ENCODE data around the gene ADGRE2.

The ADGRE2 gene

GRCh38 chr19:14731200-14731599 is 47.2 kb downstream of the ADGRE2 start:
- DNase-seq: no peak

DNA sequence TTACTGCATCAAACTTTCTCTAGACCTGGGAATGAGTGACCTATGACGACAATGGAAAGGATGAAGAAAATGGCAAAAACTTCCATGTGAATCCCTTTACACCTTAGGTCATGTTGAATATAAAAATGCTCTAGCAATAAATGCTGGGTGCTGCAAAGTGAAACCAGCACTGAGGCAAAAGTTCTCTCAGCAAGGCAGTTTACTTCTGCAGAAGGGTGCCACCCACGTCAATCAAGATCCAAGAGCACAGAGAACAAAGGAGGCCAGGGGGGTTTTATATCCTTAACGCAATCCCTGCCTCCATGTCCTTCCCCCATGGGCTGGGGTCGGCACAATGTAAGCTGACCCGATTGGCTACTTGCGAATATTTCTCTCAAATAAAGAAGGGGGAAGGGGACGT is 49.8 kb downstream of the ADGRE2 start:
- no peak for DNase-seq

DNA sequence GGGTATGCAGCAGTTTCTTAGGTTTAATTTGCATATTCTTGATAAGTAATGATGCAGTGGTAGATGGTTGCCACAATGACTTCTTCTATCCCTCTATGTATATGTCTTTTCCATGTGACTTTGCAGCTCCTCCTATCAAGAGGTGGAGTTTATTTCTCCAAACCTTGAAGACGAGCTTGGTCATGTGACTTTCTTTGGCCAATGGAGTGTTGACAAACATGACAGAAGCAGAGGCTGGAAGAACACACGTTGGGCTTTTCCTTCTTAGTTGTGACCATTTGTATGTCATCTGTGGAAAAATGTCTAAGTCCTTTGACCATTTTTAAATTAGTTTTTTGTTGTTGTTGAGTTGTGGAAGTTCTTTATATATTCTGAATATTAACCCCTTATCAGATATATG is 56.2 kb downstream of the ADGRE2 start:
- no peak for DNase-seq

GRCh38 chr19:14719162-14719561 is 59.2 kb downstream of the ADGRE2 start:
- no peak for DNase-seq

- DNase-seq: no peak
Measured at GRCh38 chr19:14718522-14719116, 59.7 kb downstream of the ADGRE2 start.

GRCh38 chr19:14715841-14716240 is 62.5 kb downstream of the ADGRE2 start:
- DNase-seq: no peak

- no peak for DNase-seq
Measured at GRCh38 chr19:14704450-14704849, 73.9 kb downstream of the ADGRE2 start.

DNA sequence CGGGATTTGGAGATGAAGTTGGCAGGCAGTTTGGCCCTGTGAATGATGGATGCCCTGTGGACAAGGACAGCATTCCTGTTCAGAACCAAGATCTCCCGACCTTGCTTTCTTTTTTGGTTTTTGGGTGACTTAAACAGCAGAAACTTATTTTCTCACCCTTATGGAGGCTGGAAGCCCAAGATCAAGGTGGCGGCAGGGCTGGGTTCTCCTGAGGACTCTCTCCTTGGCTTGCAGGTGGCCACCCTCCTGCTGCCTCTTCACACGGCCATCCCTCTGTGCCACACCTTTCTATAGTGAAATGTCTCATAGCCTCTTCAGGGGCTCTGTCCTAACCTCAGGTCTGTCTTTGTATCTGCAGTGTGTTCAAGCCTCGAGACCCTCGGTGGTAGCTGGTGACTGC is 74.5 kb downstream of the ADGRE2 start:
- no peak for DNase-seq

DNA sequence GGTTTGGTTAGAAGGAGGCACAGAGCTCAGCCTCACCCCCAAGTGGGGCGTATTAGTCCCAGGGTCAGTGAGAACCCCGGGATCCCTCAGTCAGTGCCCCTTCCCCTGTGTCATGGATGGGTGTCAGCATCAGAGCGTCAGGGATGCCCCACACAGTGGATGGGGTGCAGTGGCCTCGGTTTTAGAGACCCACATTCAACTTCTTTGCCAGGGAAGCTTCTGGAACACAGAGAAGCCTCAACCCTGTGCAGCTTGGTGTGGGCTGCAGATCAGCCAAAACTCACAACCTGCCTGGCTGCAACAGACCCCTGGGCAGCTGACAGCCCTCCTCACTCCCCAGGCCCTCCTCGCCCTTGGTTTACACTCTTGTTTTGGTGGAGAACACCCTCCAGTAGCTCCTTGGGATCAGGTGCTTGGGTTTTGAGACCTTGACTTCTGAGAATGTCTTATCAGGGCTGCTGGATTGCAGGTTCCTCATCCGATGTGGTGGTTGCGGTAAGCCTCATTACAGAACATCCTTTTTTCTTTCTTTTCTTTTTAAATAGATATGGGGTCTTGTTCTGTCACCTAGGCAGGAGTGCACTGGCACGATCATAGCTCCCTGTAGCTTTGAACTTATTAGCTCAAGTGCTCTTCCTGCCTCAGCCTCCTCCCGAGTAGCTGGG is 77.5 kb downstream of the ADGRE2 start:
- DNase-seq: no peak

- DNase-seq: no peak
Measured at GRCh38 chr19:14699641-14700040, 78.7 kb downstream of the ADGRE2 start.

GRCh38 chr19:14695471-14695870 is 82.9 kb downstream of the ADGRE2 start:
- DNase-seq: no peak

GRCh38 chr19:14694641-14695266 is 83.6 kb downstream of the ADGRE2 start:
- DNase-seq: no peak

DNA sequence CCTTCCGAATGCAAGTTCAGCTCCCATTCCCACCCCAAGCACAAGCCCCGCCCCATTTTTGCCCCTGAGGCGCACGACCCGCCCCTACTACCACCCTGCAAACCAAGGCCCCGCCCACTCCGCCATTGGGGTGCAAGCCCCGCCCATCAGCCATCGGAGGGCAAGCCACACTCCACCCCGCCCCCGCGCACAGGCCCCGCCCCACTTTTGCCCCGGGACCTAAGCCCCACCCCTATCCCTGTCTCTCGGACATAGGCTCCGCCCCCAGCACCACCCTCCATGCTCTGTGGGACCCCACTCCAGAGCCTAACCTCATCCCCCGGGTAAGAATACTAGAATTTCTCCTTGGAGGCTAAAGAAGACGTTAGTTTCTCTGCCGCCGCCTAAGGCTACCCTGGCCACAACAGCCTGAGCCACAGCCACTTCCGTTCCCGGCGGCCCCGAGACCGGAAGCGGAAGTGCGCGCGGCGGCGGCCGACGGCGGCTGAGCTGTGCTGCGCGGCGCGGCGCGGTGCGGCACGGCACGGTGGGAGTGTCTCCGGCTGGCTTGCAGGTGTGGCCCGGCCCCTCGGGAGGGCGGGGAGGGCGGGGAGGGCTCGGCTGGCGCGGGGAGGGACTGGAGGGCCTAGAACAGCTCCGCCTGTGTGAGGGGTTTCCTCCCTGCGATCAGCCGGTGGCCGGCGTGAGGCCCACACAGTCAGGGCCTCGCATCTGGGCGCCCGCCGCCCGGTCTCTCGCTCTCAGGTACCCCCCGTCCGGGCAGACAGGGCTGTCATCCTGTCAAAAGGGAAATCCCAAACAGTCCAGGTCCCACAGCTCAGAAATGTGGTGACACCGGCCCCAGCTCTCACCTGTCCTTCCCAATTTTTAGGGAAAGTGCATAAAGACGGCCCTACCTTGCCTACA is 88.5 kb downstream of the ADGRE2 start, which contains the start of gene ZNF333:
Gene ZNF333 (plus strand): TSS at position 451 of the 906 bp plus-strand sequence. CDS start 3,444 bp downstream, outside the sequence.
- DNase-seq: peak; percentile 95

DNA sequence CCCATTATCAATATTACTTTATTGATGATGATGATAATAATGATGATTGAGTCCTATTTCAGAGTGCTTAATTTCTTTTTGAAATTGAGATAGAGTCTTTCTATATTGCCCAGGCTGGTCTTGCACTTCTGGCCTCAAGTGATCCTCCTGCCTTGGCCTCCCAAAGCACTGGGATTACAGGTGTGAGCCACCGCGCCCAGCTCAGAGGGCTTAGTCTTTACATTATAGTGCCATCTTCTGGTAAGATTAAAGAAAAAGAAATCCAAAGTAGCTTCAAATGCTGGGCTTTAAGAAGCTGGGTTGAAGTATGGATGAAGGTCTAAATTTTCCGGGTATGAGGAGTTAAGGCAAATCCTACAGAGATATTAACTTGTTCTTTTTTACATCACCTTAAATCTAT is 91.9 kb downstream of the ADGRE2 start:
- no peak for DNase-seq

DNA sequence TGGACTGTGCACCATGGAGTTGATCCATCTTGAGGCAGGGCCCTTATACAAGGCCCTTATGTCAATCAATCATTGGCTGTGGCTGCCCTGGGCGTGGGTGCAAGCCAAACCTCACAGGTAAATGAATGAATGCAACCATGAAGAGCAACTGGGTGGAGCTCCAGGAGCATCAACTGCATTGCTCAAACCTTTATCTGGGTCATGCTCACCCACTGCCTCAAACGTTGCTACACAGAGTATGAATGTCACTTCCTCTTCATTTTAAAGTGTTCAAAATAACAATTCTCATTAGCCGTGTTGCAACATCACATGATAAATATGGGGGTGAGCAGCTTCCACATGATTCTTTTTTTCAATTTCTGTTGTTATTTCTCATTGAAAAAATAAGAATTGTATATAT is 94.9 kb downstream of the ADGRE2 start:
- no peak for DNase-seq

Measured in right hindlimb (tissue), 1 donor.